HEK293 (cell line): ENCODE data around the gene ECT2L.

Source experiments
- HOXD13 ChIP-seq: sonication (generic); formaldehyde crosslinking; IDR thresholded peaks from 2 replicates; pipeline ENCODE4 v1.8.0; 2022; ENCODE audit warnings: missing genetic modification reagents, borderline replicate concordance
- TSHZ1 ChIP-seq: fragments of 450-650 bp; formaldehyde crosslinking; IDR thresholded peaks from 2 replicates; pipeline ENCODE4 v1.5.1; 2016; ENCODE audit warnings: missing biosample characterization, missing genetic modification characterization, borderline replicate concordance
- ZFP3 ChIP-seq: fragments of 450-650 bp; formaldehyde crosslinking; IDR thresholded peaks from 2 replicates; pipeline ENCODE4 v1.5.1; 2016; ENCODE audit warnings: low read depth, missing biosample characterization, missing genetic modification characterization
- ZNF174 ChIP-seq: fragments of 450-650 bp; formaldehyde crosslinking; IDR thresholded peaks from 2 replicates; pipeline ENCODE4 v1.5.0; 2017; ENCODE audit warnings: missing biosample characterization, mild to moderate bottlenecking, missing genetic modification characterization
- ZNF221 ChIP-seq: fragments of 450-650 bp; formaldehyde crosslinking; IDR thresholded peaks from 2 replicates; pipeline ENCODE4 v1.5.1; 2017; ENCODE audit warnings: missing biosample characterization, missing genetic modification characterization, borderline replicate concordance
- ZNF239 ChIP-seq: fragments of 450-650 bp; formaldehyde crosslinking; IDR thresholded peaks from 2 replicates; pipeline ENCODE4 v1.5.1; 2016; ENCODE audit warnings: missing biosample characterization, missing genetic modification characterization
- ZNF311 ChIP-seq: fragments of 450-650 bp; formaldehyde crosslinking; IDR thresholded peaks from 2 replicates; pipeline ENCODE4 v1.5.1; 2017; ENCODE audit warnings: missing biosample characterization, missing genetic modification characterization, borderline replicate concordance
- ZNF341 ChIP-seq: fragments of 450-650 bp; formaldehyde crosslinking; IDR thresholded peaks from 2 replicates; pipeline ENCODE4; 2016; ENCODE audit warnings: low read depth, missing biosample characterization, missing genetic modification characterization
- ZNF394 ChIP-seq: fragments of 450-650 bp; formaldehyde crosslinking; IDR thresholded peaks from 2 replicates; pipeline ENCODE4 v1.5.1; 2016; ENCODE audit warnings: missing biosample characterization, missing genetic modification characterization, mild to moderate bottlenecking, moderate library complexity, borderline replicate concordance
- ZNF548 ChIP-seq: fragments of 450-650 bp; formaldehyde crosslinking; IDR thresholded peaks from 2 replicates; pipeline ENCODE4 v1.5.1; 2016; ENCODE audit warnings: missing biosample characterization, missing genetic modification characterization
- ZNF580 ChIP-seq: fragments of 450-650 bp; formaldehyde crosslinking; IDR thresholded peaks from 2 replicates; pipeline ENCODE4 v1.5.1; 2016; ENCODE audit warnings: missing biosample characterization, missing genetic modification characterization
- ZNF626 ChIP-seq: fragments of 450-650 bp; sonication (Bioruptor Pico); formaldehyde crosslinking; IDR thresholded peaks from 2 replicates; pipeline ENCODE4 v1.5.1; 2018; ENCODE audit warnings: missing biosample characterization, missing genetic modification characterization, inconsistent platforms
- ZNF658 ChIP-seq: fragments of 450-650 bp; formaldehyde crosslinking; IDR thresholded peaks from 2 replicates; pipeline ENCODE4; 2016; ENCODE audit warnings: missing biosample characterization, missing genetic modification characterization
- ZNF76 ChIP-seq: fragments of 450-650 bp; formaldehyde crosslinking; IDR thresholded peaks from 2 replicates; pipeline ENCODE4; 2016; ENCODE audit warnings: low read depth, missing biosample characterization, missing genetic modification characterization, borderline replicate concordance
- ZSCAN16 ChIP-seq: fragments of 450-650 bp; formaldehyde crosslinking; IDR thresholded peaks from 2 replicates; pipeline ENCODE4 v1.5.1; 2016; ENCODE audit warnings: missing biosample characterization, missing genetic modification characterization
- ZSCAN30 ChIP-seq: fragments of 450-650 bp; IDR thresholded peaks from 2 replicates; pipeline ENCODE4 v1.5.1; 2018; ENCODE audit warnings: missing biosample characterization, mild to moderate bottlenecking, missing genetic modification characterization, moderate library complexity
- TF ChIP-seq, protein P1 (sequence below): fragments of 450-650 bp; formaldehyde crosslinking; IDR thresholded peaks from 2 replicates; pipeline ENCODE4 v1.5.1; 2016; ENCODE audit warnings: missing biosample characterization, missing genetic modification characterization
- TF ChIP-seq, protein P2 (sequence below): fragments of 450-650 bp; formaldehyde crosslinking; IDR thresholded peaks from 2 replicates; pipeline ENCODE4 v1.5.1; 2016; ENCODE audit warnings: missing biosample characterization, missing genetic modification characterization
- TF ChIP-seq, protein P3 (sequence below): fragments of 450-650 bp; formaldehyde crosslinking; IDR thresholded peaks from 2 replicates; pipeline ENCODE4 v1.5.1; 2016; ENCODE audit warnings: missing biosample characterization, missing genetic modification characterization
- TF ChIP-seq, protein P4 (sequence below): fragments of 450-650 bp; formaldehyde crosslinking; IDR thresholded peaks from 2 replicates; pipeline ENCODE4 v1.5.1; 2016; ENCODE audit warnings: missing biosample characterization, missing genetic modification characterization, low read depth
- TF ChIP-seq, protein P5 (sequence below): fragments of 450-650 bp; formaldehyde crosslinking; IDR thresholded peaks from 2 replicates; pipeline ENCODE4 v1.5.1; 2016; ENCODE audit warnings: missing biosample characterization, missing genetic modification characterization

Gene ECT2L

DNA sequence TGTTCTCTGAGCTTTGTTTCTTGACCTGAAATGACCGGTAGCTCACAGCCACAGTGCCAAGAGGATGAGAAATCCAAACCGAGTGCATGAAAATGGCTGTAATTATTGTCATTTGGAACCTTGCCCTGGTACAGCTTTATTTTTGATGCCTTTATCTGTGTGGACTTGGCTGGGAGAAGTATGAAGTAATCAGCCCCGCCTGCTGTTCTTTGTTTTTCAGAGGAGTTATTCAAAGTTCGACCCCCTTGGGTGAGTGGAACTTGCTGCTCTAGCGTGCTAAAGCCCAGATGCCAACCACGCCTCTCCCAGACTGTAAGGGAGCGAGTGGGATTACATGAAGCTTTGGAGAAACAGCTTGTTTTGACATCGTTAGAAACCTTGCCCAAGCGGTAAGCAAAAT is 48.3 kb downstream of the ECT2L start (continued):
- TF ChIP-seq, protein P1, sequence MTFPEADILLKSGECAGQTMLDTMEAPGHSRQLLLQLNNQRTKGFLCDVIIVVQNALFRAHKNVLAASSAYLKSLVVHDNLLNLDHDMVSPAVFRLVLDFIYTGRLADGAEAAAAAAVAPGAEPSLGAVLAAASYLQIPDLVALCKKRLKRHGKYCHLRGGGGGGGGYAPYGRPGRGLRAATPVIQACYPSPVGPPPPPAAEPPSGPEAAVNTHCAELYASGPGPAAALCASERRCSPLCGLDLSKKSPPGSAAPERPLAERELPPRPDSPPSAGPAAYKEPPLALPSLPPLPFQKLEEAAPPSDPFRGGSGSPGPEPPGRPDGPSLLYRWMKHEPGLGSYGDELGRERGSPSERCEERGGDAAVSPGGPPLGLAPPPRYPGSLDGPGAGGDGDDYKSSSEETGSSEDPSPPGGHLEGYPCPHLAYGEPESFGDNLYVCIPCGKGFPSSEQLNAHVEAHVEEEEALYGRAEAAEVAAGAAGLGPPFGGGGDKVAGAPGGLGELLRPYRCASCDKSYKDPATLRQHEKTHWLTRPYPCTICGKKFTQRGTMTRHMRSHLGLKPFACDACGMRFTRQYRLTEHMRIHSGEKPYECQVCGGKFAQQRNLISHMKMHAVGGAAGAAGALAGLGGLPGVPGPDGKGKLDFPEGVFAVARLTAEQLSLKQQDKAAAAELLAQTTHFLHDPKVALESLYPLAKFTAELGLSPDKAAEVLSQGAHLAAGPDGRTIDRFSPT (tag by site-specific recombination) = no peak
- no peak for TF ChIP-seq ZNF658 (tag by site-specific recombination)
- TF ChIP-seq ZSCAN30 (tag by site-specific recombination) = no peak
- TF ChIP-seq, protein P2, sequence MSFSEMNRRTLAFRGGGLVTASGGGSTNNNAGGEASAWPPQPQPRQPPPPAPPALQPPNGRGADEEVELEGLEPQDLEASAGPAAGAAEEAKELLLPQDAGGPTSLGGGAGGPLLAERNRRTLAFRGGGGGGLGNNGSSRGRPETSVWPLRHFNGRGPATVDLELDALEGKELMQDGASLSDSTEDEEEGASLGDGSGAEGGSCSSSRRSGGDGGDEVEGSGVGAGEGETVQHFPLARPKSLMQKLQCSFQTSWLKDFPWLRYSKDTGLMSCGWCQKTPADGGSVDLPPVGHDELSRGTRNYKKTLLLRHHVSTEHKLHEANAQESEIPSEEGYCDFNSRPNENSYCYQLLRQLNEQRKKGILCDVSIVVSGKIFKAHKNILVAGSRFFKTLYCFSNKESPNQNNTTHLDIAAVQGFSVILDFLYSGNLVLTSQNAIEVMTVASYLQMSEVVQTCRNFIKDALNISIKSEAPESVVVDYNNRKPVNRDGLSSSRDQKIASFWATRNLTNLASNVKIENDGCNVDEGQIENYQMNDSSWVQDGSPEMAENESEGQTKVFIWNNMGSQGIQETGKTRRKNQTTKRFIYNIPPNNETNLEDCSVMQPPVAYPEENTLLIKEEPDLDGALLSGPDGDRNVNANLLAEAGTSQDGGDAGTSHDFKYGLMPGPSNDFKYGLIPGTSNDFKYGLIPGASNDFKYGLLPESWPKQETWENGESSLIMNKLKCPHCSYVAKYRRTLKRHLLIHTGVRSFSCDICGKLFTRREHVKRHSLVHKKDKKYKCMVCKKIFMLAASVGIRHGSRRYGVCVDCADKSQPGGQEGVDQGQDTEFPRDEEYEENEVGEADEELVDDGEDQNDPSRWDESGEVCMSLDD = no peak
- TF ChIP-seq ZSCAN16 (tag by site-specific recombination) = no peak
- no peak for TF ChIP-seq ZNF548
- no peak for TF ChIP-seq ZNF239 (tag by site-specific recombination)
- TF ChIP-seq TSHZ1 (tag by site-specific recombination) = no peak
- TF ChIP-seq, protein P3, sequence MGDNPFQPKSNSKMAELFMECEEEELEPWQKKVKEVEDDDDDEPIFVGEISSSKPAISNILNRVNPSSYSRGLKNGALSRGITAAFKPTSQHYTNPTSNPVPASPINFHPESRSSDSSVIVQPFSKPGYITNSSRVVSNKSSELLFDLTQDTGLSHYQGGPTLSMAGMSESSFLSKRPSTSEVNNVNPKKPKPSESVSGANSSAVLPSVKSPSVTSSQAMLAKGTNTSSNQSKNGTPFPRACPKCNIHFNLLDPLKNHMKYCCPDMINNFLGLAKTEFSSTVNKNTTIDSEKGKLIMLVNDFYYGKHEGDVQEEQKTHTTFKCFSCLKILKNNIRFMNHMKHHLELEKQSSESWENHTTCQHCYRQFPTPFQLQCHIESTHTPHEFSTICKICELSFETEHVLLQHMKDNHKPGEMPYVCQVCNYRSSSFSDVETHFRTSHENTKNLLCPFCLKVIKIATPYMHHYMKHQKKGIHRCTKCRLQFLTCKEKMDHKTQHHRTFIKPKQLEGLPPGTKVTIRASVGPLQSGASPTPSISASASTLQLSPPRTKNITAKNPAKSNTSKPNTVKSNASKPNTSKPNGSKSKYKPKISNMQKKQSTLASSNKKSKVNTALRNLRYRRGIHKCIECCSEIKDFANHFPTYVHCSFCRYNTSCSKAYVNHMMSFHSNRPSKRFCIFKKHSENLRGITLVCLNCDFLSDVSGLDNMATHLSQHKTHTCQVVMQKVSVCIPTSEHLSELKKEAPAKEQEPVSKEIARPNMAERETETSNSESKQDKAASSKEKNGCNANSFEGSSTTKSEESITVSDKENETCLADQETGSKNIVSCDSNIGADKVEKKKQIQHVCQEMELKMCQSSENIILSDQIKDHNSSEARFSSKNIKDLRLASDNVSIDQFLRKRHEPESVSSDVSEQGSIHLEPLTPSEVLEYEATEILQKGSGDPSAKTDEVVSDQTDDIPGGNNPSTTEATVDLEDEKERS (tag by site-specific recombination) = no peak
- TF ChIP-seq ZNF311 = no peak
- TF ChIP-seq, protein P4, sequence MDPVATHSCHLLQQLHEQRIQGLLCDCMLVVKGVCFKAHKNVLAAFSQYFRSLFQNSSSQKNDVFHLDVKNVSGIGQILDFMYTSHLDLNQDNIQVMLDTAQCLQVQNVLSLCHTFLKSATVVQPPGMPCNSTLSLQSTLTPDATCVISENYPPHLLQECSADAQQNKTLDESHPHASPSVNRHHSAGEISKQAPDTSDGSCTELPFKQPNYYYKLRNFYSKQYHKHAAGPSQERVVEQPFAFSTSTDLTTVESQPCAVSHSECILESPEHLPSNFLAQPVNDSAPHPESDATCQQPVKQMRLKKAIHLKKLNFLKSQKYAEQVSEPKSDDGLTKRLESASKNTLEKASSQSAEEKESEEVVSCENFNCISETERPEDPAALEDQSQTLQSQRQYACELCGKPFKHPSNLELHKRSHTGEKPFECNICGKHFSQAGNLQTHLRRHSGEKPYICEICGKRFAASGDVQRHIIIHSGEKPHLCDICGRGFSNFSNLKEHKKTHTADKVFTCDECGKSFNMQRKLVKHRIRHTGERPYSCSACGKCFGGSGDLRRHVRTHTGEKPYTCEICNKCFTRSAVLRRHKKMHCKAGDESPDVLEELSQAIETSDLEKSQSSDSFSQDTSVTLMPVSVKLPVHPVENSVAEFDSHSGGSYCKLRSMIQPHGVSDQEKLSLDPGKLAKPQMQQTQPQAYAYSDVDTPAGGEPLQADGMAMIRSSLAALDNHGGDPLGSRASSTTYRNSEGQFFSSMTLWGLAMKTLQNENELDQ (tag by site-specific recombination) = no peak
- no peak for TF ChIP-seq ZNF394 (tag by site-specific recombination)
- TF ChIP-seq ZNF76 = no peak
- TF ChIP-seq ZNF580 (tag by site-specific recombination) = no peak
- TF ChIP-seq HOXD13 (CRISPR knock-in tag) = no peak
- no peak for TF ChIP-seq ZNF626
- no peak for TF ChIP-seq ZNF174 (tag by site-specific recombination)
- no peak for TF ChIP-seq ZNF341 (tag by site-specific recombination)
- no peak for TF ChIP-seq ZFP3
- no peak for TF ChIP-seq ZNF221 (tag by site-specific recombination)
- TF ChIP-seq, protein P5, sequence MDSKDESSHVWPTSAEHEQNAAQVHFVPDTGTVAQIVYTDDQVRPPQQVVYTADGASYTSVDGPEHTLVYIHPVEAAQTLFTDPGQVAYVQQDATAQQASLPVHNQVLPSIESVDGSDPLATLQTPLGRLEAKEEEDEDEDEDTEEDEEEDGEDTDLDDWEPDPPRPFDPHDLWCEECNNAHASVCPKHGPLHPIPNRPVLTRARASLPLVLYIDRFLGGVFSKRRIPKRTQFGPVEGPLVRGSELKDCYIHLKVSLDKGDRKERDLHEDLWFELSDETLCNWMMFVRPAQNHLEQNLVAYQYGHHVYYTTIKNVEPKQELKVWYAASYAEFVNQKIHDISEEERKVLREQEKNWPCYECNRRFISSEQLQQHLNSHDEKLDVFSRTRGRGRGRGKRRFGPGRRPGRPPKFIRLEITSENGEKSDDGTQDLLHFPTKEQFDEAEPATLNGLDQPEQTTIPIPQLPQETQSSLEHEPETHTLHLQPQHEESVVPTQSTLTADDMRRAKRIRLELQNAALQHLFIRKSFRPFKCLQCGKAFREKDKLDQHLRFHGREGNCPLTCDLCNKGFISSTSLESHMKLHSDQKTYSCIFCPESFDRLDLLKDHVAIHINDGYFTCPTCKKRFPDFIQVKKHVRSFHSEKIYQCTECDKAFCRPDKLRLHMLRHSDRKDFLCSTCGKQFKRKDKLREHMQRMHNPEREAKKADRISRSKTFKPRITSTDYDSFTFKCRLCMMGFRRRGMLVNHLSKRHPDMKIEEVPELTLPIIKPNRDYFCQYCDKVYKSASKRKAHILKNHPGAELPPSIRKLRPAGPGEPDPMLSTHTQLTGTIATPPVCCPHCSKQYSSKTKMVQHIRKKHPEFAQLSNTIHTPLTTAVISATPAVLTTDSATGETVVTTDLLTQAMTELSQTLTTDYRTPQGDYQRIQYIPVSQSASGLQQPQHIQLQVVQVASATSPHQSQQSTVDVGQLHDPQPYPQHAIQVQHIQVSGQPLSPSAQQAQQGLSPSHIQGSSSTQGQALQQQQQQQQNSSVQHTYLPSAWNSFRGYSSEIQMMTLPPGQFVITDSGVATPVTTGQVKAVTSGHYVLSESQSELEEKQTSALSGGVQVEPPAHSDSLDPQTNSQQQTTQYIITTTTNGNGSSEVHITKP (tag by site-specific recombination) = peak; percentile 95
